Measurements from ENCODE around the gene INPP4B.

DNA sequence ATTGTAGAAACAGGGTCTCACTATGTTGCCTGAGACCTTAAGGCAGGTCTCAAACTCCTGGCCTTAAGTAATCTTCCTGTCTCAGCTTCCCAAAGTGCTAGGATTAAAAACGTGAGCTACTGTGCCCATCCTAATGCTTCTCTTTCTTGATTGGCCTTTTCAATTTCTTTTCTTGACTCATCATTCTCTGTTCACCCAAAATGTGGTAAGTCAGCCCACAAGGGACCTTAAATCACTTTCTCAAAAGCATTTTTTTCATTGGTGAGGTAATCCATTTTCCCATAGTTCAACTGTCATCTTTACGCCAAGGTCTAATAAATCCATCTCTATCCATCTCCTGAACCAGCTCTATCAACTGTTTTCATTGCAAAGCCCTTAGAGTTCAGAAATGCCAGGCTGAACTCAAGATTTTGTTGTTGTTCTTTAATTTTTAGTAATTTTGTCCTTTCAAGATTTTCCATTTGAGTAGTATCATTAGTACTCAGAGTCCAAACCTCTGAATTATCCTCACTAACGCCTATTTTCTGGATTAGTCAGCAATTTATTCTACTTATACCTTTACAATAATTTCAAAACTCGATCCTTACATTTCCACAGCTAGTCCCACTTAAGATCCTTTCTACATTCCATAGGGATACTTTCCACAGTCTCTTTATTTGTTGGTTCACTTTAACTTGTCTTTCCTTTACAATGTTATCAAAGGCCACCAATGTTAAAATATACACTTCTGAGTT is 681.2 kb downstream of the INPP4B start:
- TF ChIP-seq, protein P1, sequence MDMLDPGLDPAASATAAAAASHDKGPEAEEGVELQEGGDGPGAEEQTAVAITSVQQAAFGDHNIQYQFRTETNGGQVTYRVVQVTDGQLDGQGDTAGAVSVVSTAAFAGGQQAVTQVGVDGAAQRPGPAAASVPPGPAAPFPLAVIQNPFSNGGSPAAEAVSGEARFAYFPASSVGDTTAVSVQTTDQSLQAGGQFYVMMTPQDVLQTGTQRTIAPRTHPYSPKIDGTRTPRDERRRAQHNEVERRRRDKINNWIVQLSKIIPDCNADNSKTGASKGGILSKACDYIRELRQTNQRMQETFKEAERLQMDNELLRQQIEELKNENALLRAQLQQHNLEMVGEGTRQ (IDR thresholded peaks at IDR 0.05; ENCODE audit: low read depth, low read length) = no peak
- no peak for TF ChIP-seq MXI1 (IDR thresholded peaks at IDR 0.05; ENCODE audit: borderline replicate concordance, low read depth, low read length)
- TF ChIP-seq CTCF (conservative IDR thresholded peaks at IDR 0.05; ENCODE audit: low read depth, low read length) = no peak
- no peak for TF ChIP-seq CEBPB (IDR thresholded peaks at IDR 0.05; ENCODE audit: low read depth, low read length)
- no peak for TF ChIP-seq POLR2A (IDR thresholded peaks at IDR 0.05; ENCODE audit: low read depth, low read length)
- TF ChIP-seq BHLHE40 (IDR thresholded peaks at IDR 0.05; ENCODE audit: low read depth, low read length) = no peak
- no peak for TF ChIP-seq RAD21 (IDR thresholded peaks at IDR 0.05; ENCODE audit: low read length)
